Endothelial cell of umbilical vein (primary cell): Measurements from ENCODE around the gene SIN3B. TPM values are rescaled to one million over a fixed set of nuclear protein-coding genes. Genes with fewer than 3 reads are reported as not detected.

Experiments used
- BruUV-seq: library from RNA; stranded (reverse); fragments of 400-500 nt; replicated peaks from 2 replicates; lab custom pipeline; 2021; lab: Mats Ljungman, UMichigan
- CTCF ChIA-PET: fragments of 300-600, 350-600 bp; sonication (Branson Sonifier 250); formaldehyde crosslinking; loops from one replicate; lab custom pipeline; 2021; ENCODE audit warnings: antibody characterized with exemption, inconsistent platforms; lab: Charles Lee
- POLR2A ChIA-PET: fragments of 300-600, 350-600 bp; sonication (Branson Sonifier 250); formaldehyde crosslinking; loops from one replicate; lab custom pipeline; 2021; ENCODE audit warnings: antibody characterized with exemption, inconsistent platforms; lab: Charles Lee
- DNase-seq: peaks from one replicate; pipeline ENCODE4 v3.0.0-alpha.2; 2011; ENCODE audit warnings: low read depth, low spot score
- FAIRE-seq: peaks from 2 replicates; lab custom pipeline; 2011; peaks lifted over from hg19 to GRCh38; lab: Jason Lieb, UNC
- H2AFZ ChIP-seq: 2 replicates; pipeline ENCODE4 v1.6.0; 2012; ENCODE audit warnings: low read depth, low read length, control low read depth, inconsistent platforms
- H3K27ac ChIP-seq: 2 replicates; pipeline ENCODE4 v1.5.1; 2011; ENCODE audit warnings: low read depth, mild to moderate bottlenecking, control low read depth, low read length, moderate library complexity; ENCODE audit not compliant: insufficient read depth
- H3K27me3 ChIP-seq, 2 experiments: 2 replicates each; pipeline versions ENCODE4 v1.6.0 to v1.6.1; 2011; ENCODE audit warnings: low read length in 2 of 2, mixed read lengths in 1 of 2; ENCODE audit not compliant: control insufficient read depth in 2 of 2, insufficient read depth in 2 of 2
- H3K36me3 ChIP-seq, 2 experiments: 2 replicates in 1 of 2; 3 replicates in 1 of 2; pipeline ENCODE4 v1.5.1; 2011; ENCODE audit warnings: low read length in 2 of 2, mild to moderate bottlenecking in 1 of 2, moderate library complexity in 1 of 2; ENCODE audit not compliant: control insufficient read depth in 2 of 2, insufficient read depth in 2 of 2; ENCODE audit errors: extremely low read depth in 1 of 2
- H3K4me1 ChIP-seq: 3 replicates; pipeline ENCODE4 v1.5.1; 2011; ENCODE audit warnings: mild to moderate bottlenecking, low read length; ENCODE audit not compliant: control insufficient read depth, insufficient read depth; ENCODE audit errors: extremely low read depth
- H3K4me2 ChIP-seq: 2 replicates; pipeline ENCODE4 v1.6.1; 2011; ENCODE audit warnings: low read length, control low read depth, mixed read lengths; ENCODE audit not compliant: insufficient read depth
- H3K4me3 ChIP-seq, 3 experiments: fragments of 200-600 bp in 1 of 3; sonication (generic), shearing (Covaris generic) in 1 of 3; replicated peaks in 1 of 3; 2 replicates each; pipeline ENCODE4 v1.5.1; 2011 to 2016; ENCODE audit warnings: control low read depth in 3 of 3, low read length in 3 of 3, mild to moderate bottlenecking in 2 of 3, inconsistent platforms in 1 of 3, low read depth in 1 of 3, moderate library complexity in 1 of 3; ENCODE audit not compliant: insufficient read depth in 1 of 3
- H3K79me2 ChIP-seq: 2 replicates; pipeline ENCODE4 v1.6.0; 2012; ENCODE audit warnings: low read length, inconsistent platforms; ENCODE audit not compliant: control insufficient read depth, insufficient read depth
- H3K9ac ChIP-seq: replicated peaks from 2 replicates; pipeline ENCODE3; 2011; ENCODE audit warnings: low read length, control low read depth; ENCODE audit not compliant: insufficient read depth; ENCODE audit errors: extremely low read depth
- H3K9me1 ChIP-seq: replicated peaks from 3 replicates; pipeline ENCODE4 v1.6.0; 2011; ENCODE audit warnings: mild to moderate bottlenecking, low read length; ENCODE audit not compliant: control insufficient read depth, insufficient read depth; ENCODE audit errors: extremely low read depth
- H3K9me3 ChIP-seq: replicated peaks from 2 replicates; pipeline ENCODE4 v1.5.1; 2012; ENCODE audit warnings: low read length, inconsistent platforms; ENCODE audit not compliant: control insufficient read depth, insufficient read depth
- H4K20me1 ChIP-seq: replicated peaks from 2 replicates; pipeline ENCODE3; 2011; ENCODE audit warnings: mild to moderate bottlenecking, low read length; ENCODE audit not compliant: control insufficient read depth, insufficient read depth; ENCODE audit errors: extremely low read depth
- EZH2 ChIP-seq: IDR thresholded peaks from 2 replicates; pipeline ENCODE4 v1.6.1; 2012; ENCODE audit warnings: borderline replicate concordance, low read depth, mild to moderate bottlenecking, moderate library complexity, low read length, inconsistent platforms; ENCODE audit not compliant: severe bottlenecking
- FOS ChIP-seq: IDR thresholded peaks from 2 replicates; pipeline ENCODE4 v1.6.1; 2011; ENCODE audit warnings: mild to moderate bottlenecking, low read length, moderate library complexity, borderline replicate concordance; ENCODE audit not compliant: insufficient read depth
- GATA2 ChIP-seq: IDR thresholded peaks from 2 replicates; pipeline ENCODE4 v1.7.0; 2011; ENCODE audit warnings: low read depth, mild to moderate bottlenecking, moderate library complexity, mixed read lengths, low read length; ENCODE audit not compliant: insufficient read length, insufficient read depth
- JUN ChIP-seq: IDR thresholded peaks from 2 replicates; pipeline ENCODE4 v1.6.1; 2011; ENCODE audit warnings: borderline replicate concordance, low read depth; ENCODE audit not compliant: insufficient read length, insufficient read depth
- MAX ChIP-seq: IDR thresholded peaks from 2 replicates; pipeline ENCODE4 v1.6.1; 2011; ENCODE audit not compliant: insufficient read depth, insufficient read length
- MYC ChIP-seq: IDR thresholded peaks from one replicate; pipeline ENCODE4 v1.6.1; 2011; ENCODE audit warnings: mild to moderate bottlenecking, low read depth, low read length
- POLR2A ChIP-seq: IDR thresholded peaks from 2 replicates; pipeline ENCODE4 v1.6.1; 2012; ENCODE audit warnings: low read depth, mild to moderate bottlenecking, control low read depth, low read length
- POLR2AphosphoS5 ChIP-seq: IDR thresholded peaks from 2 replicates; pipeline ENCODE4 v1.6.1; 2012; ENCODE audit warnings: low read depth, mild to moderate bottlenecking, control low read depth, low read length, moderate library complexity; ENCODE audit not compliant: insufficient read depth
- dilution Hi-C: fragments of 300-500 bp; cut with MboI; formaldehyde crosslinking; loops from one replicate; pipeline ENCODE4 v1.15.0; 2019; ENCODE audit warnings: low sequenced_read_pairs; ENCODE audit not compliant: extremely low pct_ligation_motif_present
- intact Hi-C: fragments of 100-400 bp; cut with micrococcal nuclease; formaldehyde crosslinking; loops from one replicate; pipeline ENCODE4 v1.10.0; 2022
- polyA plus RNA-seq, 4 experiments: library from polyadenylated mRNA; depleted of rRNA in 3 of 4; stranded (reverse) in 3 of 4; unstranded in 1 of 4; fragments of >200 nt; gene quantifications; 2 replicates each; pipeline versions ENCODE4 v1.2.1 to v1.2.3, GENCODE V29; 2011 to 2012; ENCODE audit warnings: missing spikeins in 1 of 4
- total RNA-seq: library from RNA; stranded (reverse); gene quantifications from 2 replicates; pipeline ENCODE4 v1.2.3, GENCODE V29; 2021
- TF ChIP-seq, protein P1 (sequence below), 2 donors: IDR thresholded peaks; 1 replicate in 1 of 2; 2 replicates in 1 of 2; pipeline ENCODE4 v1.5.1; 2011; ENCODE audit warnings: low read length in 2 of 2, mild to moderate bottlenecking in 2 of 2, moderate library complexity in 2 of 2, control low read depth in 1 of 2, inconsistent platforms in 1 of 2, low read depth in 1 of 2; ENCODE audit not compliant: insufficient read depth in 1 of 2; ENCODE audit errors: extremely low read depth in 1 of 2

The SIN3B gene
- total and polyA plus RNA-seq, 2 donors (not counting 3 experiments of a cell fraction or from before 2014, with no cell fraction given): 46.2 to 75.0 TPM

DNA sequence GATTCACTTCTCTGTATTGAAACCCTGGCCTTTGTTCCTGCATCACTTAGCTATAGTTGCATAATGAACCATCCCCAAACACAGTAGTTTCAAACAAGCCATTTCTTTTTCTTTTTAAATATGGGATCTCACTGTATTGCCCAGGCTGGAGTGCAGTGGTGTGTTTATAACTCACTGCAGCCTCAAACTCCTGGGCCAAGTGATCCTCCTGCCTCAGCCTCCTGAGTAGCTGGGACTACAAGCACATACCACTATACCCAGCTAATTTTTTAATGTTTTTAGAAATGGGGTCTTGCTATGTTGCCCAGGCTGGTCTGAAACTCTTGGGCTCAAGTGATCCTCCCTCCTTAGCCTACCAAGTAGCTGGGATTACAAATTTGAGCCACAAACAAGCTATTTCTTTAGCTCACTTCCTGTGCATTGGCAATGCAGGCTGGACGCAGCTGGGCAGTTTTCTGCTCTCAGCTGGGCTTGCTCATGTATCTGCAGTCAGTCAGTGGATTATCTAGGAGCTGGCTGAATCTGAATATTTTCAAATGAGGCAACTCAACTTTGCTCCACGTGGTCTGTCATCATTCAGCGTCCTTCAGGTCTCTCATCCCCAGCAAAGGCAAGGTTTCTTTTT is 49.5 kb upstream of the SIN3B start:
- no peaks in the 10 kb centered on the region for H4K20me1 ChIP-seq
- H3K4me2 ChIP-seq: no peak overlapping the region
- DNase-seq (no peak), FAIRE-seq (no peak)
- H3K4me1 ChIP-seq: no peaks in the 10 kb centered on the region
- intact Hi-C loops: loop anchor here (1.0 to 10.0 kb wide), 3 partner anchors 55 to 273 kb away; no protein-coding TSS in a partner anchor
- POLR2A ChIA-PET: interaction anchor here (0.7 kb wide), 1 partner anchor 47 kb away, joined by 4 read pairs; no protein-coding TSS in a partner anchor
- H3K36me3 ChIP-seq: no peaks in the 10 kb centered on the region
- no peak overlapping the region for H3K4me3 ChIP-seq
- no peak overlapping the region for H3K9ac ChIP-seq
- H2AFZ ChIP-seq: no peak overlapping the region
- no peaks in the 10 kb centered on the region for H3K9me3 ChIP-seq
- dilution Hi-C loops: no loop called here
- no TSS peak for BruUV-seq
- H3K79me2 ChIP-seq: no peaks in the 10 kb centered on the region
- TF ChIP-seq JUN (no peak), MYC (no peak)
- TF ChIP-seq, protein P1, sequence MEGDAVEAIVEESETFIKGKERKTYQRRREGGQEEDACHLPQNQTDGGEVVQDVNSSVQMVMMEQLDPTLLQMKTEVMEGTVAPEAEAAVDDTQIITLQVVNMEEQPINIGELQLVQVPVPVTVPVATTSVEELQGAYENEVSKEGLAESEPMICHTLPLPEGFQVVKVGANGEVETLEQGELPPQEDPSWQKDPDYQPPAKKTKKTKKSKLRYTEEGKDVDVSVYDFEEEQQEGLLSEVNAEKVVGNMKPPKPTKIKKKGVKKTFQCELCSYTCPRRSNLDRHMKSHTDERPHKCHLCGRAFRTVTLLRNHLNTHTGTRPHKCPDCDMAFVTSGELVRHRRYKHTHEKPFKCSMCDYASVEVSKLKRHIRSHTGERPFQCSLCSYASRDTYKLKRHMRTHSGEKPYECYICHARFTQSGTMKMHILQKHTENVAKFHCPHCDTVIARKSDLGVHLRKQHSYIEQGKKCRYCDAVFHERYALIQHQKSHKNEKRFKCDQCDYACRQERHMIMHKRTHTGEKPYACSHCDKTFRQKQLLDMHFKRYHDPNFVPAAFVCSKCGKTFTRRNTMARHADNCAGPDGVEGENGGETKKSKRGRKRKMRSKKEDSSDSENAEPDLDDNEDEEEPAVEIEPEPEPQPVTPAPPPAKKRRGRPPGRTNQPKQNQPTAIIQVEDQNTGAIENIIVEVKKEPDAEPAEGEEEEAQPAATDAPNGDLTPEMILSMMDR (IDR thresholded peaks at IDR 0.05; ENCODE audit: extremely low read depth in 1 of 2, insufficient read depth in 1 of 2, low read depth in 1 of 2, low read length in 2 of 2): no peak
- peaks cover 1 to 6% of the 10 kb centered on the region in 2 experiments for H3K27me3 ChIP-seq
- H3K27ac ChIP-seq: no peak overlapping the region
- no peaks in the 10 kb centered on the region for H3K9me1 ChIP-seq
- CTCF ChIA-PET: interaction anchor here (0.7 to 5.6 kb wide), 14 partner anchors 9 to 271 kb away, joined by 3 to 118 read pairs (median 5); partner anchors contain the start of gene SIN3B

DNA sequence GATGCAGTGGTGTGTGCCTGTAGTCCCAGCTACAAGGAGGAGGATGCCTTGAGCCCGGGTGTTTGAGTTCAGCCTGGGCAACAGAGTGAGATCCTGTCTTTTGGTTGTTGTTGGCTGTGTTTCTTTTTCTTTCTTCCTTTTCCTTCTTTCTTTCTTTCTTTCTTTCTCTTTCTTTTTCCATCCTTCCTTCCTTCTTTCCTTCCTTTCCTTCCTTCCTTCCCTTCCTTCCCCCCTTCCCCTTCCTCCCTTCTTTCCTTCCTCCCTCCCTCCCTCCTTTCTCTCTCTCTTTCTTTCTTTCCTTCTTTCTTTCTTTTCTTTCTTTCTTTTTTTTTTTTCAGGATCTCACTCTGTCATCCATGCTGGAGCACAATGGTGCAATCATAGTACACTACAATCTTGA is 46.5 kb upstream of the SIN3B start:
- no peaks in the 10 kb centered on the region for H4K20me1 ChIP-seq
- BruUV-seq: no TSS peak
- FAIRE-seq (no peak), DNase-seq (no peak)
- H3K9me3 ChIP-seq: no peaks in the 10 kb centered on the region
- no peaks in the 10 kb centered on the region for H3K79me2 ChIP-seq
- no peak overlapping the region for H3K27ac ChIP-seq
- H2AFZ ChIP-seq: no peak overlapping the region
- no peak for TF ChIP-seq GATA2
- TF ChIP-seq, protein P1 (IDR thresholded peaks at IDR 0.05; ENCODE audit: extremely low read depth in 1 of 2, insufficient read depth in 1 of 2, low read depth in 1 of 2, low read length in 2 of 2): no peak
- no peak for TF ChIP-seq MAX
- no peak for TF ChIP-seq JUN
- TF ChIP-seq FOS: no peak
- no peak for TF ChIP-seq MYC
- no peak for TF ChIP-seq EZH2
- no peak for TF ChIP-seq POLR2A
- no peak for TF ChIP-seq POLR2AphosphoS5
- dilution Hi-C loops (no loop called here), intact Hi-C loops (no loop called here)
- H3K27me3 ChIP-seq: peaks cover 1 to 6% of the 10 kb centered on the region in 2 experiments
- CTCF ChIA-PET: interaction anchor here (1.1 to 5.6 kb wide), 2 partner anchors 18 to 268 kb away, joined by 3 to 118 read pairs; no protein-coding TSS in a partner anchor
- H3K4me1 ChIP-seq: no peaks in the 10 kb centered on the region
- no peak overlapping the region for H3K9ac ChIP-seq
- no peak overlapping the region for H3K4me3 ChIP-seq
- no peaks in the 10 kb centered on the region for H3K36me3 ChIP-seq
- no peaks in the 10 kb centered on the region for H3K9me1 ChIP-seq
- H3K4me2 ChIP-seq: no peak overlapping the region
- POLR2A ChIA-PET: no interaction called here
